ENCODE results near the gene SETD2. TPM values are rescaled to one million over a fixed set of nuclear protein-coding genes. Genes with fewer than 3 reads are reported as not detected.
A peak's percentile ranks its signal among the peaks of the same experiment; 100 is the strongest.

The SETD2 gene
- polyA plus RNA-seq, 3 donors: 3.1 to 22.4 (median 7.5) TPM

DNA sequence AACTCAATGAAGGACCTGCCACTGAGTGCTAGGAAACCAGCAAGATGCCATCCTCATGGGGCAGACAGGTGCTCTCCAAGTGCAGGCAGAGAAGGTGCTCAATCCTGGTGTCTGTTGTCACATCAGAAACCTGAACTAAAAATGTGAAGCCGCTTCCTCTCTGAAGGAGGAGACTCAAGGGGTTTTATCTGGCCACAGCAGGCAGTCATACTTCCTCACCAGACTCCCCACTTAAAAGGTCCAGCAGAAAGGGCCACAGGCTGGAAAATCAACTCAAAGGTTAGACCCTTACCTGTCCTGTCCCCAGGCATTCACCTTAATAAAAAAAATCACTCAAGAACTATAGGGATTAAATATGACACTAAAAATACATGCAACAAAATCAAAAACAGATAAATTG, 192.2 kb downstream of the SETD2 start:
- Mint-ChIP-seq H3K27me3 (ENCODE audit: low read depth in 3 of 3) (no peaks in the 10 kb centered on the region), H3K4me3 (peak overlapping the region in 1 of 2 donors; percentile 53), H3K4me1 (peaks cover 84% of the 10 kb centered on the region), H3K9me3 (no peaks in the 10 kb centered on the region), H3K36me3 (peaks cover 43 to 57% of the 10 kb centered on the region in 2 donors), H3K27ac (peak overlapping the region; percentile 21 to 88 (median 70))
- peak overlapping the region; percentile 6 for H3K4me2 ChIP-seq (replicated peaks; ENCODE audit: extremely low read depth, low read length, poor library complexity, severe bottlenecking)
- peaks cover 68 to 91% of the 10 kb centered on the region in 2 donors for H3K4me1 ChIP-seq (ENCODE audit: control insufficient read depth in 1 of 2, insufficient read depth in 2 of 2, low read length in 2 of 2)
- H3K27ac ChIP-seq (ENCODE audit: low read depth in 1 of 2, low read length in 2 of 2): peak overlapping the region in 1 of 2 donors; percentile 71
- H3K79me2 ChIP-seq (ENCODE audit: insufficient read depth, low read length): peaks cover 99% of the 10 kb centered on the region
- DNase-seq: peak in 1 of 3 donors; percentile 42
- intact Hi-C loops (cut with micrococcal nuclease): loop anchor here in 1 of 2 donors (10.0 kb wide), 2 partner anchors 253 to 277 kb away; partner anchors contain the start of gene ALS2CL
- no peak overlapping the region for H3K9ac ChIP-seq (ENCODE audit: insufficient read depth, low read length, poor library complexity, severe bottlenecking)
- peak overlapping the region in 1 of 3 experiments; percentile 3 for H3K4me3 ChIP-seq (replicated peaks in 1 of 3; ENCODE audit: low read depth in 2 of 3, low read length in 3 of 3)
- H2AFZ ChIP-seq (ENCODE audit: insufficient read depth, low read depth, low read length, poor library complexity, severe bottlenecking): no peak overlapping the region
- H3K27me3 ChIP-seq (ENCODE audit: control insufficient read depth in 2 of 2, insufficient read depth in 2 of 2, low read length in 2 of 2): no peaks in the 10 kb centered on the region
- H3K9me3 ChIP-seq (replicated peaks in 1 of 2; ENCODE audit: control insufficient read depth in 1 of 2, insufficient read depth in 1 of 2, low read length in 2 of 2): no peaks in the 10 kb centered on the region
- WGBS (ENCODE audit: insufficient coverage): no CpG with 5 or more reads among the region's 1 CpG
- H4K20me1 ChIP-seq (ENCODE audit: insufficient read depth, low read length): peaks cover 87% of the 10 kb centered on the region
- TF ChIP-seq, protein P1, sequence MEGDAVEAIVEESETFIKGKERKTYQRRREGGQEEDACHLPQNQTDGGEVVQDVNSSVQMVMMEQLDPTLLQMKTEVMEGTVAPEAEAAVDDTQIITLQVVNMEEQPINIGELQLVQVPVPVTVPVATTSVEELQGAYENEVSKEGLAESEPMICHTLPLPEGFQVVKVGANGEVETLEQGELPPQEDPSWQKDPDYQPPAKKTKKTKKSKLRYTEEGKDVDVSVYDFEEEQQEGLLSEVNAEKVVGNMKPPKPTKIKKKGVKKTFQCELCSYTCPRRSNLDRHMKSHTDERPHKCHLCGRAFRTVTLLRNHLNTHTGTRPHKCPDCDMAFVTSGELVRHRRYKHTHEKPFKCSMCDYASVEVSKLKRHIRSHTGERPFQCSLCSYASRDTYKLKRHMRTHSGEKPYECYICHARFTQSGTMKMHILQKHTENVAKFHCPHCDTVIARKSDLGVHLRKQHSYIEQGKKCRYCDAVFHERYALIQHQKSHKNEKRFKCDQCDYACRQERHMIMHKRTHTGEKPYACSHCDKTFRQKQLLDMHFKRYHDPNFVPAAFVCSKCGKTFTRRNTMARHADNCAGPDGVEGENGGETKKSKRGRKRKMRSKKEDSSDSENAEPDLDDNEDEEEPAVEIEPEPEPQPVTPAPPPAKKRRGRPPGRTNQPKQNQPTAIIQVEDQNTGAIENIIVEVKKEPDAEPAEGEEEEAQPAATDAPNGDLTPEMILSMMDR (IDR thresholded peaks at IDR 0.05): no peak
- peaks cover 12 to 36% of the 10 kb centered on the region in 2 donors for H3K36me3 ChIP-seq (replicated peaks in 1 of 2; ENCODE audit: control insufficient read depth in 1 of 2, insufficient read depth in 2 of 2, low read length in 2 of 2)

DNA sequence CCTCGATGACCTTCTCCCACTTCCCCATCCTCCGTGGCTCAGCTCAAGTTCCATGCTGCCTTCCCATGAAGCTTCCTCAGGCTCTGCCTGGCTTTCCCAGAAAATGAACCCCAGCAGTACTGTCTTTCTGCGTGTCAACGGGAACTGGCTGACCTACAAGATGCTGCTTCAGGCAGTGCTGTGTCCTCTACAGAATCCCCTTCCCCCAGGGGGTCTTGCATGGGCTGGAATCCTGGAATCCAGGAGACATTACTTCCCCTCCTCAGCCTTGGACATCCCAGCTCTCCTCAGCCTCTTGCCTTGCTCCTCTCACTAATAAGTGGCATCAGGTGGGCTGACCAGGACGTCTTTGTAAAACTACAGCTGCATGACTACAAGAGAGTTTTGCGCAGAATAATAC, 192.8 kb downstream of the SETD2 start:
- Histone ChIP-seq H3K4me2 (replicated peaks; ENCODE audit: extremely low read depth, low read length, poor library complexity, severe bottlenecking) (peak overlapping the region; percentile 6), H3K4me1 (ENCODE audit: control insufficient read depth in 1 of 2, insufficient read depth in 2 of 2, low read length in 2 of 2) (peaks cover 68 to 97% of the 10 kb centered on the region in 2 donors), H3K9me3 (replicated peaks in 1 of 2; ENCODE audit: control insufficient read depth in 1 of 2, insufficient read depth in 1 of 2, low read length in 2 of 2) (no peaks in the 10 kb centered on the region), H4K20me1 (ENCODE audit: insufficient read depth, low read length) (peaks cover 93% of the 10 kb centered on the region), H3K9ac (ENCODE audit: insufficient read depth, low read length, poor library complexity, severe bottlenecking) (no peak overlapping the region), H3K36me3 (replicated peaks in 1 of 2; ENCODE audit: control insufficient read depth in 1 of 2, insufficient read depth in 2 of 2, low read length in 2 of 2) (peaks cover 12 to 36% of the 10 kb centered on the region in 2 donors), H3K27me3 (ENCODE audit: control insufficient read depth in 2 of 2, insufficient read depth in 2 of 2, low read length in 2 of 2) (no peaks in the 10 kb centered on the region), H2AFZ (ENCODE audit: insufficient read depth, low read depth, low read length, poor library complexity, severe bottlenecking) (no peak overlapping the region), H3K79me2 (ENCODE audit: insufficient read depth, low read length) (peaks cover 100% of the 10 kb centered on the region), H3K27ac (ENCODE audit: low read depth in 1 of 2, low read length in 2 of 2) (peak overlapping the region; percentile 1 to 71), H3K4me3 (replicated peaks in 1 of 3; ENCODE audit: low read depth in 2 of 3, low read length in 3 of 3) (peak overlapping the region in 1 of 3 experiments; percentile 3)
- intact Hi-C loops (cut with micrococcal nuclease): loop anchor here in 1 of 2 donors (10.0 kb wide), 2 partner anchors 254 to 276 kb away; partner anchors contain the start of gene ALS2CL
- DNase-seq: no peak
- no peaks in the 10 kb centered on the region for H3K9me3 Mint-ChIP-seq
- peaks cover 44 to 57% of the 10 kb centered on the region in 2 donors for H3K36me3 Mint-ChIP-seq
- H3K27ac Mint-ChIP-seq: peak overlapping the region in 5 of 7 donors; percentile 21 to 89 (median 70)
- TF ChIP-seq, protein P1 (IDR thresholded peaks at IDR 0.05): no peak
- peak overlapping the region in 1 of 2 donors; percentile 53 for H3K4me3 Mint-ChIP-seq
- peaks cover 89% of the 10 kb centered on the region for H3K4me1 Mint-ChIP-seq
- no peaks in the 10 kb centered on the region for H3K27me3 Mint-ChIP-seq (ENCODE audit: low read depth in 3 of 3)
- 47% methylated on average over 4 of the region's 6 CpGs for WGBS (ENCODE audit: insufficient coverage)
